Activated CD8-positive, alpha-beta memory T cell treated with anti-CD3 and anti-CD28 coated beads for 36 hours (primary cell): ENCODE results near the gene TNRC6A. TPM values are rescaled to one million over a fixed set of nuclear protein-coding genes. Genes with fewer than 3 reads are reported as not detected.
"Not testable (repeated sequence)": the region's sequence is repeated elsewhere in the genome, so short reads cannot be mapped to it uniquely, and the experiment has no call there.

Experiments used
- CTCF ChIA-PET: fragments of 350-600 bp; sonication (Branson Sonifier 250); formaldehyde crosslinking; loops from one replicate; lab custom pipeline; 2021; ENCODE audit warnings: antibody characterized with exemption; lab: Charles Lee
- POLR2A ChIA-PET: fragments of 350-600 bp; sonication (Branson Sonifier 250); formaldehyde crosslinking; loops from one replicate; lab custom pipeline; 2021; ENCODE audit warnings: antibody characterized with exemption; lab: Charles Lee
- total RNA-seq, 2 experiments: library from RNA; stranded (reverse); gene quantifications; one replicate each; pipeline ENCODE4 v1.2.3, GENCODE V29; 2021

The TNRC6A gene
- total RNA-seq = 10 to 100 TPM; 37.7 to 41.9 TPM

DNA sequence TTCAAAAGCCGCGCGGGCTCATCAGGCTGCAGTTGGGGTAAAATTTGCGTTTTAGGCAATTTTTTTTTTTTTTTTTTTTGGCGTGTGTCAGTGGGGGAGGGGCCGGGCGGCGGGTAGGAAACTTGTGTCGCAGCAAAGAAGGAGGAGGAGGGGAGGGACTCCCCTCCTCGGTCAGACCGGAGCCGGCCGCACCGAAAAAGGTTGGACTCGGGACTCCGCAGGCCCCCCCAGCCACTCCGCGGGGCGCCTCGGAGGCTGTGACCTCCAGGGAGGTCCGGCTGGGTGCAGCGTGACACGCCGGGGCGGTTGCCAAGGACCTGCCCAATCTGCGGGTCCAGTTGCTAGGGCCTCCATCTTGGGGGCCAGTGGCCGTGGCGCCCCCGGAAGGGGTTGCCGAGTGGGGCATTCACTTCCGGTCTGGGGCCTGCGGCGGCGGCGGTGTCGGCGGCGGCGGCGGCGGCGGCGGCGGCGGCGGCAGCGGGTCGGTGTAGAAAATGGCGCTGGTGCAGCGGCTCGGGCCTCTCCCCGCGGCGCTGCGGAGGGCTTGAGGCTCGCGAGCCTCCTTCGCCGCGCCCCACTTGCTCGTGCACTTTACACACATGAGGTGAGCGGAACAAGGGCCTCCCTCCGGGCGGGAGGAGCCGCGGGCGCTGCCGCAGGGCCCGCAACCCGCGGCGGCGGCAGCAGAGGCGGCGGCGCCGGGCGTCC, at the start of gene TNRC6A:
Gene TNRC6A, plus strand, starts transcription at position 409 of the 708 bp plus-strand sequence. Its CDS starts 191 bp downstream, at position 600.
- ChIA-PET POLR2A (no interaction called here), CTCF (interaction anchor here (1.0 kb wide), 1 partner anchor 212 kb away, joined by 3 read pairs; no protein-coding TSS in a partner anchor)

- POLR2A ChIA-PET = no interaction called here
- CTCF ChIA-PET = no interaction called here
Observed at GRCh38 chr16:24681793-24682192, 47.7 kb upstream of the TNRC6A start.

DNA sequence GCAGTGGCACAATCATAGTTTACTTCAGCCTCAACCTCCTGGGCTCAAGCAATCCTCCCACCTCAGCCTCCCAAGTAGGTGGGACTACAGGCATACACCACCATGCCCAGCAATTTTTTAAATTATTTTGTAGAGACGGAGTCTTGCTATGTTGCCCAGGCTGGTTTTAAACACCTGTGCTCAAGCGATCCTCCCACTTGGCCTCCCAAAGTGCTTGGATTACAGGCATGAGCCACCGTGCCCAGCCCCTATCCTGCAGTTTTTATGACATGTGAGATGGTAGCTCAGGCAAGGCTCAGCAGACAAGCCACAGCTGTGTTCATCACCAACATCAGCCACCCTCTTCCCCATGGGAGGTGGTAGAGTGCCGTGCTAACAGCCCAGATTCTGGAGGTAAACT, 46.2 kb upstream of the TNRC6A start:
- ChIA-PET CTCF (no interaction called here), POLR2A (no interaction called here)

DNA sequence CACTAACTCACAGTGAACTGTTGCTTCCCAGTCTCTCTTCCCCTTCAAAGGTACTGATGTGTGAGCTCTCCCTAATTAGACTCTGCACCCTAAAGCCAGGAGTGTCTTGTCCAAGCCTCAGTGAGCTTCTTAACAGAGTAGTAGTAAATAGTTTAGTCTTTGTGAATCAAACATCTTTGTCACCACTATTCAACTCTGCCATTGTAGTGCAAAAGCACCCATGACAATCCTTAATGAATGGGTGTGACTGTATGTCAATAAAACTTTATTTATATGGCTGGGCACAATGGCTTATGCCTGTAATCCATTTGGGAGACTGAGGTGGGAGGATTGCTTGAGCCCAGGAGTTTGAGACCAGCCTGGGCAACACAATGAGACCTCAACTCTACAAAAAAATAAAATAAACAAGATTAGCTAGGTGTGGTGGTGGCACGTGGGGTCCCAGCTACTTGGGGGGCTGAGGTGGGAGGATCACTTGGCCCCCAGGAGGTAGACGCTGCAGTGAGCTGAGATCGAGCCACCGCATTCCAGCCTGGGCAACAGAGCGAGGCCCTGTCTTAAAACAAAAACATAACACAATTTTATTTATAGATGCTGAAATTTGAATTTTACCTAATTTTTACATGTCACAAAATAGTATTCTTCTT, 45.5 kb upstream of the TNRC6A start:
- CTCF ChIA-PET = no interaction called here

DNA sequence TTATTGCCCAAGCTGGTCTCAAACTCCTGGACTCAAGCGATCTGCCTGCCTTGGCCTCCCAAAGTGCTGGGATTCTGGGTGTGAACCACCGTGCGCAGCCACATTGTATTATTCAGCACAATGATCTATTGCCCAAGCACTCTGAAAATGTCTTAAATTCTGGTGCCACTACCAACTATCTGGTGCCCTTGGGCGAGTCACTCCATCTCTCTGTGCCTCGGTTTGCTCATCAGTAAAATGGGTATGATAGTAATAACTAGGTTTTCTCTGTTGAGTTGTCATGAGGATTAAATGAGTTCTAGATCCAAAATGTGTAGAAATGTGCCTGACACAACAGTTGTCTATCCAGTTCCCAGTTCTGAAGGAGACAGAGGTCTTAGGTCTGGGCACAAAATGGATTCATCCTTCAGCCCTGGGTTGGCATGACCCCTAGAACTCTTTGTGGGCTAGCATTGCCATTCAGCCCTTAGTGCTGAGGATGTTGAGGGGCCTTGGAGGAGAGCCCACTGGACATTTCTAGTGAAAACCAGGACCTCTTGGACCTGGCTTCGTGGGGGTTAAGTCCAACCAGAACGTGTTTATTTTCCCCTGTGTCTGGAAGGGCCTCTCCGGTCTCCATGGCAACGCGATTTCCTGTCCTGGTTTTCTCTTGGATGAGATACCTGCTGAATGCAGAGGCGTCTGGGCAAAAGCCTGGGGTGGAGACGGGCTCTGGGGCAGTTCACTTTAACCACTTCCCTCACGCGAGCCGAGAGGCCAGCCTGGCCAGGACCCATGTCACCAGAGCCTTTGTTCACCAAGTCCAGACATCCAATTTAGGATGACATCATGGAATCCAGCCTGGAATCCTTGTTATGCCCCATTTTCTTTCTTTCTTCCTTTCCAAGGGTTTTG, 43.7 kb upstream of the TNRC6A start:
- ChIA-PET POLR2A (no interaction called here), CTCF (no interaction called here)

More for the DNA sequence above, 45.5 kb upstream of the TNRC6A start:
- POLR2A ChIA-PET = no interaction called here

DNA sequence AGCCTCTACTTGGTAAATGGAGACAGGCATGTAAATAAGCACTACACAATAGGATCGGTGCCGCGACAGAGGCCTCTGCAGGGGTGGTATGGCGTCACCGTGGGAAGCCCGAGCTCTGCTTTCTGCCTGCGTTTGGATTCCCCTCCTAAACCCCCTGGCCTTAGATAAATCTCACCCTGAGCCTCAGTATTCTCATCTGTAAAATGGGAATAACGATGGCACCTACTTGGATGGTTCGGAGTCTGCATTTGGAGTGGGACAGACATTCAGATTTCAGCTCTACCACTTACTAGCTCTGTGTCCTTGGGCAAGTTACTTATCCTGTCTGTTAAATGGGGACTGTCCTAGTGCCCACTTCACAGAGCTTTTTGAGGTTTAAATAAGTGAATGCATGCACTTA, 42.8 kb upstream of the TNRC6A start:
- POLR2A ChIA-PET = no interaction called here
- CTCF ChIA-PET = no interaction called here

GRCh38 chr16:24688359-24688758, 41.1 kb upstream of the TNRC6A start:
- ChIA-PET POLR2A (no interaction called here), CTCF (no interaction called here)

GRCh38 chr16:24689128-24689527, 40.3 kb upstream of the TNRC6A start:
- ChIA-PET CTCF (no interaction called here), POLR2A (no interaction called here)

- ChIA-PET POLR2A (no interaction called here), CTCF (no interaction called here)
Observed at GRCh38 chr16:24692854-24693253, 36.6 kb upstream of the TNRC6A start.

- ChIA-PET CTCF (no interaction called here), POLR2A (no interaction called here)
Observed at GRCh38 chr16:24694931-24695330, 34.5 kb upstream of the TNRC6A start.

DNA sequence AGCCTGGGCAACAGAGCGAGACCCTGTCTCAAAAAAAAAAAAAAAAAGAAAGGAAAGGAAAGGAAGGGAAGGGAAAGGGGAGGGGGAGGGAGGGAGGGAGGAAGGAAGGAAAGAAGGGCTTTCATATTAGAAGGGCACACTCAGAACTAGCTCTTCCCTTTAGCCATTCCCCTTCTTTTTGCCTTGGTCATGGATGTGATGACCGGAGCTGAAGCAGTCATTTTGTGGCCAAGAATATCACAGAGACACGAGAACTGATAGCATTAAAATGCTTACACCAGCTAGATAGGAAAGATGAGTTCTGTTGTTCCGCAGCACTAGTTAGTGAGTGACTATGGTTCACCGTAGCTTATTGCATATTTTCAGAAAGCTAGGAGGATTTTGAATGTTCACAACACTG, 32.8 kb upstream of the TNRC6A start:
- POLR2A ChIA-PET = no interaction called here

GRCh38 chr16:24698308-24698707, 31.1 kb upstream of the TNRC6A start:
- POLR2A ChIA-PET = no interaction called here
- CTCF ChIA-PET = no interaction called here

More for the DNA sequence above, 32.8 kb upstream of the TNRC6A start:
- CTCF ChIA-PET = no interaction called here

GRCh38 chr16:24699151-24699723, 30.2 kb upstream of the TNRC6A start:
- ChIA-PET CTCF (interaction anchor here (0.7 kb wide), 1 partner anchor 29 kb away, joined by 3 read pairs; no protein-coding TSS in a partner anchor), POLR2A (no interaction called here)

- ChIA-PET POLR2A (no interaction called here), CTCF (no interaction called here)
Observed at GRCh38 chr16:24700549-24701392, 28.7 kb upstream of the TNRC6A start.

DNA sequence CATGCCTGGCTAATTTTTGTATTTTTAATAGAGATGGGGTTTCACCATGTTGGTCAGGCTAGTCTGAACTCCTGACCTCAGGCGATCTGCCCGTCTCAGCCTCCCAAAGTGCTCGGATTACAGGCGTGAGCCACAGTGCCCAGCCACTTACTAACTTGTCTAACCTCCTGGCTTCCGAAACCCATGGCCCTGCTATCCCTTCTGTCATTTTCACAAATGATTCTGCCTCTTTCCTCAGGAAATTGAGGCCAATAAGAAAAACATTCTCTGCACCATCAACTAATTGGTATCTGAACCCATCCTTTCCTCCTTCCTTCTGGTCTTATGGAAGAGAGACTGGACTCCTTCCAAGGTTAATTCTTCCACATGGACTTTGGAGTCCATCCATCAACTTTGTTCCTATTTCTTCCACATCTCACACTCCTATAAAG, 27.9 kb upstream of the TNRC6A start:
- ChIA-PET POLR2A (no interaction called here), CTCF (no interaction called here)

GRCh38 chr16:24707760-24708159, 21.7 kb upstream of the TNRC6A start:
- CTCF ChIA-PET, POLR2A ChIA-PET: not testable (repeated sequence)

GRCh38 chr16:24713379-24713778, 16.1 kb upstream of the TNRC6A start:
- CTCF ChIA-PET = no interaction called here
- POLR2A ChIA-PET = no interaction called here

DNA sequence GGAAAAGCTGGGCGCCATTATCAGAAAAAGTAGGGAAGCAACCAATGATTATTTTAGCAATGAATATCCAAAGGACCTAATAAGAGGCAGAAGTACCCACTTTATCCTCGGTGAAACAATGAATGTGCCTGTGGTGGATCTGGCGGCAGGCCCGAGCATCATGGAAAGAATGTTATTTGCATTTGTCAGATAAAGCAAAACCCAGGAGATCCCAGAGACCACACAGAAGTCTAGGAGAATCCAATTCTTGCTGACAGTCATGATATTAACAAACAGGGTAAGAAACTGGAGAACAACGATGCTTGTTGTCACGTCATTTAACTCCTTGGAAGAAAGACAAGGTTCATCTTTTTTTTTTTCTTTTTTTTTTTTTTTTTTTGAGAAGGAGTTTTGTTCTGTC, 12.0 kb upstream of the TNRC6A start:
- ChIA-PET CTCF (interaction anchor here (0.6 kb wide), 1 partner anchor 202 kb away, joined by 3 read pairs; no protein-coding TSS in a partner anchor), POLR2A (no interaction called here)
